Measurements from ENCODE around the gene C6orf89. TPM values are rescaled to one million over a fixed set of nuclear protein-coding genes. Genes with fewer than 3 reads are reported as not detected.

The C6orf89 gene
- total RNA-seq, 2 experiments from 2014 or later: 47.5 to 58.1 TPM

DNA sequence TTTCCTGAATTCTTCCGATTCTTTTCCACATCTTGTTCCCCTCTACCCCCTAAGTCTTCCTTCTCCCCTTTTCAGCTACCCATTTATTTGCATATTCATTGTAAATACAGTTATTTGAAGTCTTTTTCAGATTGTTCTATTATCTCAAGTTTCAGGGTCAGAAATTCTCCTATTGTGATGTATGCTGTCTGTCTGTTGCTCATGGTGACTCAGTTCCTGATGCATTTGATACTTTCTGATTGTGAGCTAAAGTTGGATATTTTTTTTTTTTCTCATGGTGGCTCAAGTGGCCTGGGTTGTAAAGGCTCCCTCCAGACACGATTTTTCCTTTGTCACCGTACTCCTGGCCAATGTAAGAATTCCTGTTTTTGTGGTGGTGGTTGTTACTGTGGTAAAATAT, 63.9 kb downstream of the C6orf89 start:
- Mint-ChIP-seq H3K4me3 (no peak overlapping the region), H3K9me3 (no peaks in the 10 kb centered on the region), H3K27ac (peak overlapping the region; percentile 44), H3K36me3 (ENCODE audit: low read depth) (no peaks in the 10 kb centered on the region), H3K4me1 (peaks cover 60% of the 10 kb centered on the region), H3K27me3 (no peaks in the 10 kb centered on the region)
- CTCF ChIA-PET: interaction anchor here (1.6 kb wide), 1 partner anchor 68 kb away, joined by 5 read pairs; no protein-coding TSS in a partner anchor
- POLR2A ChIA-PET: interaction anchor here (0.6 to 0.7 kb wide), 2 partner anchors 17 to 35 kb away, joined by 4 read pairs; no protein-coding TSS in a partner anchor
- no peak for DNase-seq

- H3K27me3 Mint-ChIP-seq: no peaks in the 10 kb centered on the region
- POLR2A ChIA-PET: no interaction called here
- peaks cover 62% of the 10 kb centered on the region for H3K4me1 Mint-ChIP-seq
- H3K9me3 Mint-ChIP-seq: no peaks in the 10 kb centered on the region
- H3K4me3 Mint-ChIP-seq: peak overlapping the region; percentile 63
- H3K27ac Mint-ChIP-seq: peak overlapping the region; percentile 17
- H3K36me3 Mint-ChIP-seq (ENCODE audit: low read depth): no peaks in the 10 kb centered on the region
- CTCF ChIA-PET: interaction anchor here (0.7 to 3.4 kb wide), 5 partner anchors 10 to 65 kb away, joined by 3 to 12 read pairs (median 3); no protein-coding TSS in a partner anchor
- DNase-seq: no peak
Observed at GRCh38 chr6:36953931-36954261, 68.1 kb downstream of the C6orf89 start.

DNA sequence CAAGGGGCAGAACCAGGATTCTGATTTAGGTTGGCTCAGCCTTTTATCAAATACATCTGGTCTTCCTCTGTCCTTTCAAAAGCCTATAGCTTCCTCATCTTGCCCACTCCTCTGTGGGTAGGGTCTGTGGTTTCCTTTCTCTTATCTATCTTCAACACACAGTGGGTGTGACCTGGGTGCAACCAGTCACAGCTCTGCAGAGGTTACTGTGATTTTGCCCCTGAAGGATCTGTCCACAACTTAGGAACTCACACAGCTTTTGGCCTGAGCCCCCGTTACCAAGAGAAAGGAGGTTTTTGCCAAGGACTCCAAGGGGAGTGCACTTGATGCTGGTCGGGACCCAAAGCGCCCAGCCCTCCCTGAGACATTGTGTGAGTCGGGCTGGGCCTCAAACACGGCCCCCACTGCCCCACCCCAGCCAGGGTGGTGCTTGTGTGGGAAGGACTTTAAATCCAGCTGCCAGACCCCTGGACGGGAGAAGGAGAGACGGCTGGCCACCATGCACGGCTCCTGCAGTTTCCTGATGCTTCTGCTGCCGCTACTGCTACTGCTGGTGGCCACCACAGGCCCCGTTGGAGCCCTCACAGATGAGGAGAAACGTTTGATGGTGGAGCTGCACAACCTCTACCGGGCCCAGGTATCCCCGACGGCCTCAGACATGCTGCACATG, 68.6 kb downstream of the C6orf89 start, which contains the start of gene PI16:
TSS of gene PI16 (plus strand) at position 477 of the 670 bp plus-strand sequence. CDS start at position 500, 23 bp downstream.
- peak within 1 kb of the TSS; percentile 63 for H3K4me3 Mint-ChIP-seq
- H3K9me3 Mint-ChIP-seq: no peaks in the 10 kb centered on the region
- H3K27ac Mint-ChIP-seq: peak within 1 kb of the TSS; percentile 76
- peak; percentile 57 for DNase-seq
- no peaks in the 10 kb centered on the region for H3K36me3 Mint-ChIP-seq (ENCODE audit: low read depth)
- CTCF ChIA-PET: interaction anchor here (0.7 to 3.4 kb wide), 5 partner anchors 9 to 64 kb away, joined by 3 to 12 read pairs (median 3); no protein-coding TSS in a partner anchor
- H3K4me1 Mint-ChIP-seq: peaks cover 57% of the 10 kb centered on the region
- POLR2A ChIA-PET: no interaction called here
- H3K27me3 Mint-ChIP-seq: no peaks in the 10 kb centered on the region

GRCh38 chr6:36955136-36955535, 69.4 kb downstream of the C6orf89 start:
- no peak for DNase-seq
- H3K4me3 Mint-ChIP-seq: peak overlapping the region; percentile 63
- peaks cover 53% of the 10 kb centered on the region for H3K4me1 Mint-ChIP-seq
- POLR2A ChIA-PET: no interaction called here
- H3K27ac Mint-ChIP-seq: peak overlapping the region; percentile 76
- CTCF ChIA-PET: interaction anchor here (1.2 to 3.4 kb wide), 4 partner anchors 8 to 172 kb away, joined by 4 to 12 read pairs (median 4); no protein-coding TSS in a partner anchor
- H3K36me3 Mint-ChIP-seq (ENCODE audit: low read depth): peaks cover 1% of the 10 kb centered on the region
- H3K27me3 Mint-ChIP-seq: no peaks in the 10 kb centered on the region
- H3K9me3 Mint-ChIP-seq: no peaks in the 10 kb centered on the region

DNA sequence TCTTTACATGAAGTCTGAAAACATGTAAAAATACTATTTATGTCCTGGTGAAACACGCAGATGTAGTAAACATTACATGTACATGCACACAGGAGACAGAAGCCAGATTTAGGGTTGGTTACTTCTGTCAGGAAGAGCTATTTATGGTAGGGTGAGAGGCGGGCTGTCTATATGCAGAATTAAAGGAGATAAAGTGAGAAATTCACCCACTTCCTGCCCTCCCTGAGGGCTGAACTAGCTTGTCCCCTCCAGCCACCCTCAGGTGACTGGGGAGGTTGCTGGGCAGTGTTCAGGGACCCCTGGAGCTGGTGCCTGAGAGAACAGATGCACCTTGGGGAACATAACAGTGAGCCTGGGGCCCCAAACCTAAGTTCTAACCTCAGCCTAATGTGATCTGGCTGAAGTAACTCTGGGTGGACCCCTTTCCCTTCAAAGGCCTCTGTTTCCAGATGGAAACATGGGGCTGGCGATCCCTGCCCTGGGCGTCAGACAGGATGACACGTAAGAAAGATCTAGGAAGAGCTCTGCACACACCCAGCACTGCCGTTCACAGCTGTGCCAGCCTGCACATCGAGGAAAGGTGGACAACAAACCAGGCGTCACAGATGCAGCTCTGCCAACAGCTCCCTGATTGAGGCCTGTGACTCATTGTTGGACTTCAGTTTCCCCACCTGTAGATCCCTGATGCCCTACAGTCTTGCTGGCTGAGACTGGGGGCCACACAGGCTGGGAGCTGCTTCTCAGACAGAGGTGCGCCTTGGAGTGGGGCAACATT, 70.1 kb downstream of the C6orf89 start:
- no peak for DNase-seq
- Mint-ChIP-seq H3K4me1 (peaks cover 56% of the 10 kb centered on the region), H3K27ac (peak overlapping the region; percentile 76), H3K36me3 (ENCODE audit: low read depth) (peaks cover 3% of the 10 kb centered on the region), H3K27me3 (no peaks in the 10 kb centered on the region), H3K9me3 (no peaks in the 10 kb centered on the region), H3K4me3 (peak overlapping the region; percentile 63)
- ChIA-PET POLR2A (no interaction called here), CTCF (interaction anchor here (0.6 to 3.4 kb wide), 8 partner anchors 8 to 173 kb away, joined by 3 to 12 read pairs (median 4); no protein-coding TSS in a partner anchor)

DNA sequence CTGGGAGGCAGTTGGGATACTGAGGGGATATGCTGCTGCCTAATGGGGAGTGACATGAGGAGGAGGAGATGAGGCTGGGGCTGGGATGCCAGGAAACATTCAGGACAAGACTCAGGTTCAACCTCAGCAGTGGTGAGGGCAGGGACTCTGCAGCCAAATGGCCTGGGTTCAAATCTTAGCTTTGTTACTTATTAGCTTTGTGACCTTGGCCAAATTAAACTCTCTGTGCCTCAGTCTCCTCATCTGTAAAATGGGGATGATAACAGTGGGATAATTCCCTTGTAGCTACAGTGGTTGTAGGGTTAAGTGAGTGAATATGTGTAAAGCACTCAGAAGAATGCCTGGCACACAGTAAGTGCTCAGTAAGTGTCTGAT, 70.7 kb downstream of the C6orf89 start:
- H3K4me1 Mint-ChIP-seq: peaks cover 60% of the 10 kb centered on the region
- no peaks in the 10 kb centered on the region for H3K9me3 Mint-ChIP-seq
- H3K27me3 Mint-ChIP-seq: no peaks in the 10 kb centered on the region
- peak overlapping the region; percentile 63 for H3K4me3 Mint-ChIP-seq
- H3K27ac Mint-ChIP-seq: peak overlapping the region; percentile 47
- POLR2A ChIA-PET: no interaction called here
- DNase-seq: no peak
- CTCF ChIA-PET: interaction anchor here (0.7 to 3.4 kb wide), 10 partner anchors 7 to 197 kb away, joined by 3 to 12 read pairs (median 4); no protein-coding TSS in a partner anchor
- H3K36me3 Mint-ChIP-seq (ENCODE audit: low read depth): peaks cover 3% of the 10 kb centered on the region

- H3K36me3 Mint-ChIP-seq (ENCODE audit: low read depth): peaks cover 5% of the 10 kb centered on the region
- peaks cover 70% of the 10 kb centered on the region for H3K4me1 Mint-ChIP-seq
- H3K9me3 Mint-ChIP-seq: no peaks in the 10 kb centered on the region
- ChIA-PET POLR2A (no interaction called here), CTCF (interaction anchor here (1.7 kb wide), 1 partner anchor 188 kb away, joined by 3 read pairs; no protein-coding TSS in a partner anchor)
- H3K4me3 Mint-ChIP-seq: no peak overlapping the region
- H3K27ac Mint-ChIP-seq: no peak overlapping the region
- no peaks in the 10 kb centered on the region for H3K27me3 Mint-ChIP-seq
- DNase-seq: no peak
Observed at GRCh38 chr6:36957773-36958271, 72.1 kb downstream of the C6orf89 start.

- peaks cover 72% of the 10 kb centered on the region for H3K4me1 Mint-ChIP-seq
- H3K36me3 Mint-ChIP-seq (ENCODE audit: low read depth): peaks cover 6% of the 10 kb centered on the region
- POLR2A ChIA-PET: no interaction called here
- H3K27me3 Mint-ChIP-seq: no peaks in the 10 kb centered on the region
- no peak overlapping the region for H3K27ac Mint-ChIP-seq
- CTCF ChIA-PET: interaction anchor here (0.9 to 1.3 kb wide), 2 partner anchors 21 to 1531 kb away, joined by 3 read pairs; no protein-coding TSS in a partner anchor
- no peak for DNase-seq
- no peak overlapping the region for H3K4me3 Mint-ChIP-seq
- no peaks in the 10 kb centered on the region for H3K9me3 Mint-ChIP-seq
Observed at GRCh38 chr6:36958775-36959554, 73.2 kb downstream of the C6orf89 start.

DNA sequence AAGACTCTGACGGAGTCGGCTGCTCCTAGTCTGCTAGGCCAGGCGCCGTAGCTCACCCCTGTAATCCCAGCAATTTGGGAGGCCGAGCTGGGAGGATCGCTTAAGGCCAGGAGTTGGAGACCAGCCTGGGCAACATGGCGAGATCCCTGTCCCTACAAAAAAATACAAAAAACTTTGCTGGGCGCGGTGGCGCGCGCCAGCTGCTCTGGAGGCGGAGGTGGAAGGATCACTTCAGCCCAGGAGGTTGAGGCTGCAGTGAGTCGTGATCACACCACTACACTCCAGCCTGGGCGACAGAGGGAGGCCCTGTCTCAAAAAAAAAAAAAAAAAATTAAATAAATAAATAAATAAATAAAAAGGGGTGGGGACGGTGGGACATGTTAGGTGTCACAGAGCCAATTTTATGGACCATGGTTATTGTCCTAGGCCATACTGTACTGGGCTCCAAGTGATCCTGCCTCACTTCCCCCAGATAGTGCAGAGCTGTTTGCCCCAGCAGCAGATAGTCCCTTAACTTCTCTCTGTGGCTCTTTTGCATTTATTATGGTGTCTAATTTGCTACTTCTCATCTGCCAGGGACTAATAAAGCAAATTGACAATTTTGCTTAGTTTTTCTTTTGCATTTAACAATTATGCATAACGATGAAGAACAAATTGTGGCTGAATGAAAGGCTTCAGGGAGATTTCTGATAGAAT, 74.0 kb downstream of the C6orf89 start:
- POLR2A ChIA-PET: no interaction called here
- peaks cover 72% of the 10 kb centered on the region for H3K4me1 Mint-ChIP-seq
- CTCF ChIA-PET: interaction anchor here (0.9 to 1.3 kb wide), 2 partner anchors 22 to 1531 kb away, joined by 3 read pairs; no protein-coding TSS in a partner anchor

DNA sequence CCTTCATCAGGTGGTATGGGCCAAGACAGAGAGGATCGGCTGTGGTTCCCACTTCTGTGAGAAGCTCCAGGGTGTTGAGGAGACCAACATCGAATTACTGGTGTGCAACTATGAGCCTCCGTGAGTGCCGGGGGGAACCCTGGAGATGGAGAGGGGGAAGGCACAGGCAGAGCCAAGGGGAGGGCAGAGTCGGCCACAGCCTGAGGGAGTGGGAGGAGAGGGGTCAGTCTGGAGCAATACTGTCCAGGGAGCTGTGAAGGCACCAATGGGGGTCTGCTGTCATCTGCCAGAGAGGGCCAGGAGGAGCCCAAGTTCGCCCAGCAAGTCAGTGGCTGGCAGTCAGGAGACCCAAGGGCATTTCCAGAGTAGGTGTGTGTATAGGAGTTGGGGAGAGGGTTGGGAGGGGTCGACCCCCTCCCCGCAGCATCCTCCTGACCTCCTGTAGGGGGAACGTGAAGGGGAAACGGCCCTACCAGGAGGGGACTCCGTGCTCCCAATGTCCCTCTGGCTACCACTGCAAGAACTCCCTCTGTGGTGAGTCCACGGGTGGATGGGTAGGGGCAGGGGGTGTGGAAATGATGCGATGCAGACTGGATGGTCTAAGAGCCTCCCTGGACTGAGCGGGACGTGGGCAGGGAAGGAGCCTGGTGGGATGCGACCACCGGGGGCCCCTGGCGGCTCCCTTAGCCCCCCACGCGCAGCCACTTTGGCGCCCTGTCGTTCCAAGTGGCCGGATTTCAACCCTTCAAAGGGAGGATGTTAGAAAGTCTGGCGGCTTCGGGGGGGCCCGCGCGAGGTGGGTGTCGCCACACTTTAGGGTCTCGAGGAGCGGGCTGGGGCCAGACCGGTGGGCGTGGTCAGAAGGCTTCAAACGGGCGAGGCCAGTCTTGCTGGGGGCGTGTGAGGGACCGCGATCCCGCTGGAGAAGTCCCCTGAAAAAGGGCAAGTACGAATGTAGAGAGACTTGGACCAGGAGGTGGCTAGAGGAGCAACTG, 76.0 kb downstream of the C6orf89 start:
- no peak overlapping the region for H3K4me3 Mint-ChIP-seq
- POLR2A ChIA-PET: no interaction called here
- CTCF ChIA-PET: interaction anchor here (2.7 kb wide), 1 partner anchor 7 kb away, joined by 12 read pairs; the partner anchor contains the start of gene PI16
- no peaks in the 10 kb centered on the region for H3K9me3 Mint-ChIP-seq
- peak overlapping the region; percentile 71 for H3K27ac Mint-ChIP-seq
- peaks cover 62% of the 10 kb centered on the region for H3K4me1 Mint-ChIP-seq
- no peaks in the 10 kb centered on the region for H3K27me3 Mint-ChIP-seq
- no peak for DNase-seq
- H3K36me3 Mint-ChIP-seq (ENCODE audit: low read depth): peaks cover 18% of the 10 kb centered on the region

More for the DNA sequence above, 74.0 kb downstream of the C6orf89 start:
- Mint-ChIP-seq H3K9me3 (no peaks in the 10 kb centered on the region), H3K27me3 (no peaks in the 10 kb centered on the region), H3K36me3 (ENCODE audit: low read depth) (peaks cover 9% of the 10 kb centered on the region), H3K27ac (no peak overlapping the region), H3K4me3 (no peak overlapping the region)
- no peak for DNase-seq

- H3K36me3 Mint-ChIP-seq (ENCODE audit: low read depth): peaks cover 24% of the 10 kb centered on the region
- H3K9me3 Mint-ChIP-seq: no peaks in the 10 kb centered on the region
- DNase-seq: peak; percentile 89
- H3K4me1 Mint-ChIP-seq: peaks cover 56% of the 10 kb centered on the region
- ChIA-PET POLR2A (interaction anchor here (1.1 kb wide), 1 partner anchor 452 kb away, joined by 5 read pairs; no protein-coding TSS in a partner anchor), CTCF (interaction anchor here (0.9 to 2.7 kb wide), 2 partner anchors 8 to 11 kb away, joined by 3 to 12 read pairs; partner anchors contain the start of gene PI16)
- H3K27me3 Mint-ChIP-seq: no peaks in the 10 kb centered on the region
- peak overlapping the region; percentile 87 for H3K27ac Mint-ChIP-seq
- H3K4me3 Mint-ChIP-seq: peak overlapping the region; percentile 37
Observed at GRCh38 chr6:36962874-36963273, 77.1 kb downstream of the C6orf89 start.

Measured in activated CD4-positive, alpha-beta T cell treated with anti-CD3 and anti-CD28 coated beads, Interleukin-2, amount 10 ng/mL, durations not matched to agents 7 days and 5 days (primary cell).